SW 1271 (cell line): ENCODE measurements around the gene GRAMD2B.
"Not testable (repeated sequence)": the region's sequence is repeated elsewhere in the genome, so short reads cannot be mapped to it uniquely, and the experiment has no call there.

Experiments used
- DNase-seq, 2 experiments: peaks; one replicate each; lab custom pipeline; 2025; lab: John Stamatoyannopoulos, UW

GRAMD2B gene, protein sequence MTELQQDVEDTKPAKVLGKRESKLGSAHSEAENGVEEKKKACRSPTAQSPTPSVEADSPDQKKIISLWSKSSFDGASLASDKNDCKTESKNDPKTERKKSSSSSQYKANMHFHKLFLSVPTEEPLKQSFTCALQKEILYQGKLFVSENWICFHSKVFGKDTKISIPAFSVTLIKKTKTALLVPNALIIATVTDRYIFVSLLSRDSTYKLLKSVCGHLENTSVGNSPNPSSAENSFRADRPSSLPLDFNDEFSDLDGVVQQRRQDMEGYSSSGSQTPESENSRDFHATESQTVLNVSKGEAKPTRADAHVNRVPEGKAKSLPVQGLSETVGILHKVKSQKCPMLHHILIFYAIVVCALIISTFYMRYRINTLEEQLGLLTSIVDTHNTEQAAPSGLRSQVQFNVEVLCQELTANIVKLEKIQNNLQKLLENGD

DNA sequence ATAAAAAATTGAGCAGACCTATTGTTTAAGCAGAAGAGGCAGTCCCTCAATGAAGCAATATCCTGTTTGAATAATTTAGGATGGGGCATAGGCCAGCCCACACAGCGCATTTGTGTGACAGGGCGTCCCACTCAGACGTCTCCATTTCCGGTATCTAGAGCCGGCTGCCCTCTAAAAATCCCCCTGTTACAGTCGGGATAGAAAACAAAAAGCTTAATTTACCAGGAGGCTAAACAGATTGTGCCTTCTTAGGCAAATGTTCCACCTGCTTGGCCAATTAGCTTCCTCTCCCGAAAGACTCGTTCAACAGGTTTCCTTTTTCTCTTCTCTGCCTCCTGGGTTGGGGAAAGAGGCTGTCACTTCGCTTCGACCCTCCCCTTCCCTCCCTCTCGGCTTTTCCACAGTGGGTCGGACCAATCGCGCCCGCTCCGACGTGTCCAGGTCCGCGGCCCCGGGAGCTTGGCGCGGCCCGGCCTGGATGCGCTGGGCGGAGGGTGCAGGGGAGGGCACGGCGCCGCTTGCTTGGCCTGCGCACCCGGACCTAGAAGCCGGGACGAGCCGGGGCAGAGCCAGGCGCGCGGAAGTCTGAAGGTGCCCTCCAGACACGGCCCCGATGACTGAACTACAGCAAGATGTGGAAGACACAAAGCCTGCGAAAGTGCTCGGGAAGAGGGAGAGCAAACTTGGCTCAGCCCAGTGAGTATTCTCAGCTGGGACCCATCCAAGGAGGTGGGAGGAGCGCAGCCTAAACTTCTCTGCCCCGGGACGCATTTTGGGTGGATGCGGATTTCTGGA is at the start of gene GRAMD2B:
Gene GRAMD2B (plus strand): TSS at position 416 of the 795 bp plus-strand sequence. CDS start 198 bp downstream, at position 614.
- no peak for DNase-seq

DNA sequence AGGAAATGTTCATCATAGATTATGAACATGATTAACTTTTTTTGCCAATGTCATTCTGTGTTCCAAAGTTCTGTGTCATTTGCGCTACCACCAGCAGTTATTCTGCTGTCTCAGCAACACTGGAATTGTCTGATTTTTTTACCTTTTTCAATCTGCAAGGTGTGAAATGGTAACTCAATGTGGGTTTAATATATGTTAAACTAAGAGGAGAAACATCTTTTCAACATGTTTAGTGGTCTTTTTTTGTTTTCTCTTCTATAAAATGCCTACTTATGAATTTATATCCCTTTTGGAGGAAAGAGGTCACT is 49.1 kb upstream of the GRAMD2B start:
- DNase-seq = no peak

DNA sequence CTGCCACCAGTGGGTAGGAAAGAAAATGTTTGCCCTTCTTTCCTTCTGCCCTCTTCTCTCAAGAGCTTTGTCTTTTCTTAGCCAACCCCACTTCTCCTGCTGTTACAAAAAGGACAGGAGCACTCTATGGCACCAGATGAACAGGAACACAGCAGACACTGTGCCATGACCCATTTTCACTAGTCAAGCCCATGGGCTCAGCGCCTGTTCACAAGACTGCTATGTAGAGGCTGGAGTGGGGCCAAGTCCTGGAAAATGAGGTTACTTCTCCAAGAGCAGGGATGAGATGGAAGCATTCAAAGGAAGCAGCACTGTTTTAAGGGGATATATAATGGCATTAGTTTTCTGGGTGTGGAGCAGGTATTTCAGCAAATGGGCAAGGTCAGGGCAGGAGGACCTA is 46.8 kb upstream of the GRAMD2B start:
- no peak for DNase-seq

DNA sequence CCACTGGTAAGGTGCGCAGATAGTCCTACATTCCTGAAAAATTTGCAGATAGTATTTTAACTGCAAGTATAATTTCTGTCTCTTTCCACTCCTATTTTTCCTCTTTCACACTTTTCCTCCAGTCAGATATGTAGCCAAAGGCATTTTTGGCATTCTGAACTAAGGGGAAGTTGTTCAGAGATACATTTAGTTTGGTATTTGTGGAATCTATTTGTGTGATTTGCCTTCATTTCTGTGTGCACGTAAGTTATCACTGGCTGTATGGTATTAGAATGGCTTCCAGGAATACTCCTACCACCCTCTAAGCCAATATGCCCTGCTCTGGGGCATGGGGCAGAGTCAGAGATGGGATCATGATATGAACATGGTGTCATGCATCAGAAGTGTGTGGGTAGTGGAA is 45.8 kb upstream of the GRAMD2B start:
- no peak for DNase-seq

DNA sequence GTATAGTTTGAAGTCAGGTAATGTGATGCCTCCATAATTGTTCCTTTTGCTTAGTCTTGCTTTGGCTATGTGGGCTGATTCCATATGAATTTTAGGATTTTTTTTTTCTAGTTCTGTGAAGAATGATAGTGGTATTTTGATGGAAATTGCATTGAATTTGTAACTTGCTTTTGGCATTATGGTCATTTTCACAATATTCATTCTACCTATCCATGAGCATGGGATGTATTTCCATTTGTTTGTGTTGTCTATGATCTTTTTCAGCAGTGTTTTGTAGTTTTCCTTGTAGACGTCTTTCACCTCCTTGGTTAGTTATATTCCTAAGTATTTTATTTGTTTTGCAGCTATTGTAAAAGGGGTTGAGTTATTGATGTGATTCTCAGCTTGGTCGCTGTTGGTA is 42.9 kb upstream of the GRAMD2B start:
- not testable (repeated sequence) for DNase-seq

DNA sequence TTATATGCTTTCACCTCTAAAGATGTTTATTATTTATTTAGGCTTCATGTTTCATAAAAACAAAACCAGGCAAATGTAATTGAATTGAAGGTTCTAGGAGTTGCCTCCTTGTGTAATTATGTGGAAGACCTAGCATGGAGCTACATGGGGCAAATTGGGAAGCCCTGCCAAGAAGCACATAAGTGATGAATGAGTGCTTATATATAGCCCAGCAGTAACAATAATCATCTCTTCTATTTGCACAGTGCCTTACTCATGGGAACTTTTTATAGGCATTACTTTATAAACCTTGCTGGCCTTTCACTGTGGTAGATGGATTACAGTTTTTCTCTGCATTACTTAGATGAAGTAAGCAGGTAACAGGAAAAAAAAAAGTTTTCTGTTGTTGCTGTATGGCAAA is 40.0 kb upstream of the GRAMD2B start:
- DNase-seq = no peak

DNA sequence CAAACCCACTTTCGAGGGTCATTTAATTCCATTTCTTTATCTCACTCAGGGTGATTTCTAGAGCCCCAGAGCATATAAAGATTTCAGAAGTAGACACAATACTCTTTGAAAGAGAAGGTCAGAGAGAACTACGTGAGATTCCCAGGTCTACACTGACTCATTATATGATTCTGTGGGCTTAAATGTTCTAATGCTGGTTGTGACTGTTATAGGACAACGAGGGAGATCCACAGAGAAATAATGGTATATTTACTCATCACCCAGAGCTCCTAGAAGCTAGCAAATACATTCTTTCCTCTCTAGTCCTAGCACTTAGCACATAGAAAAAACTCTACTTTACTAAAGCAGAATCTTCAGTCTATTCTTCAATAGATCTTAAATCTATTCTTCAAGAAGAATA is 39.4 kb upstream of the GRAMD2B start:
- no peak for DNase-seq

DNA sequence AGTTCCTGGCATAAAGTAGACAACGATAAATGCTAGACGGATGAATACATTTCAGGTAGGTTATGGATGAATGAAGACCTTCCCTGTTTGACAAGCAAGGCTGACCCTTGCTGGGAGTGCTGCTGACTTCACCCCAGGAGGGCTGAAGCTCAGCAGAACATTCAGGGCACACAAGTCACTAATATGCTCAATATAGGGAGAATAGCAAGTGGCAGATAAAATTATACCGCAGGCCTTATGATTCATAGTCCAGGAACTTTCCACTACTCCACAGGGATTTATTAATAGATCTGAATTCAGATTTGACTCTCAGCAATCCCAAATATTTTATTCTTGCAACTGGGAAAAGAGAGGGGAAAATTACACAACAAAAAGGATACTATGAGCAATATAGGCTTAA is 38.2 kb upstream of the GRAMD2B start:
- DNase-seq = no peak

DNA sequence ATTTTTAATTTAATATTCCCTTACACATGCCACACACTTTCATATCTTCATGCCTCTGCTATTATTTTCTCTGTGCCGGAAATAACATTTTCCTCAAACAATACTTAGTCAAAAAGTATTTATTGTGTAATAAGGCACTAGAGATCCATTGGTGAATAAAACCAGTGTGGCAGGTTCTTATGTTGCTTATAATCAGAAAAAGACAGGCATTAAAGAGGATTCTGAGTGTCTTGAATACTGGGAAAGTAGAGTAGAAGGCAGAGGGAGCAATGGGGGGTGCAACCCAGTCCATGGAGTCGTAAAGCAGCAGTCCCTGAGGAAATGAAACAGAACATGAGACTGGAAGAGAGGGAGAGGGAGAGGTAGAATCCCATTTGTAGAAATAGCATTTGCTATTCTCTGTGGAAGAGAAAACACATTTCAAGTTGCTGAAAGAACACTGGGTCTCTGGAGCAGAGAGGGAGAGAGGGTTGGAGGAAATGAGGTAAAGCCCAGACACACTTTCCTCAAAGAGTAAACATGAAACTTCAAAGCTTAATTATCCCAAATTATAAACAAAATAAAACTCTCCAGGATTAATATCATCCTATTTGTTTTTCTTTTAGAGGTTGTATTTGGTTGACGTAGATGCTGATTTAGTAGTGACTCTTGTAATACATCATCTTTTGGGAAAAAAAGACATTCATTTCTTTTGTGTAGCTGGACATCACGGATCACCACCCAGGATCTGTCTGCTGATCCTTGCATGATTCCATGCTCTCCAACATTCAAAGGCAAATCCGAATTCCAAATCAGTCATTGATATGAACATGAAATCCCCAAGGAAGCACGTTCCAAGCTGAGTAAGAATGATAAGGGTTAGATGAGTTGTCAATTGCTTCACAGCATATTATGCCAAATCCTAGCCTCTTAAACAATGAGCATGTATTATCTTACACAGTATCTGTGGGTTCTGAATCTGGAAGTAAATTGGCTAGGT is 37.4 kb upstream of the GRAMD2B start:
- no peak for DNase-seq

DNA sequence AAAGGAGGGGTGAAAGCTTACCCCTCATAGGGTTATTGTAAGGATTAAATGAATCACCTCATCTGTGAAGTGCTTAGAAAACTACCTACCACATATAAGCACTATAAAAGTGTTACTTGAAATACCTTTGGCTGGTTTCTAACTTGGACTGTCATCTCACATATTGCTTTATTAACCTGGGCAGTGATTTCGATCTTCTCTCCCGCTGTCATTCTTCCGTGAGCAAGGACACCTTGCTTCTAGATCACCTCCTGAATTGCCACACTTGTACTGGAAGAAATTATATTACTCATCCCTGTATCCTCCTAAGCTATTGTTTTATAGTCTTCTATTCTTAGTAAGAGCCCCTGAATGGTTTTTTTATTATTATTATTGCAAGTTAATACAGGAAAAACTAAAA is 34.0 kb upstream of the GRAMD2B start:
- no peak for DNase-seq

DNA sequence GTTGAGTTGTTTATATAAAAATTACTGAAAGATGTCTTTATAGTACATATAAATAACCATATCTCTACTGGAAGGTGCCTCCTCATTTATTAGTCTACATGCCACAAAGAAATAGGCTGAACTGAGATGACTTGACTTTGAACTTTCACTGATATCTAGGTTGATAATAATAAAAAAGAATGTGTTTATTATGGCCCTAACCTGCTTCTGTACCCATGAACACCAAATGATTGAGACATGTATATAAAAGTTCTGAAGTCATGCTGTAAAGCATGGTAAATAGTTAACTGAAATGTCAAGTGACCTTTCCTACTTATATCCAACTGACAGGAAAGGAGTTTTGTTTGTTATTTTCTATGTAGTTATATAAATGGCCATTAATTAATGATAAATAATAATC is 33.2 kb upstream of the GRAMD2B start:
- DNase-seq = no peak

DNA sequence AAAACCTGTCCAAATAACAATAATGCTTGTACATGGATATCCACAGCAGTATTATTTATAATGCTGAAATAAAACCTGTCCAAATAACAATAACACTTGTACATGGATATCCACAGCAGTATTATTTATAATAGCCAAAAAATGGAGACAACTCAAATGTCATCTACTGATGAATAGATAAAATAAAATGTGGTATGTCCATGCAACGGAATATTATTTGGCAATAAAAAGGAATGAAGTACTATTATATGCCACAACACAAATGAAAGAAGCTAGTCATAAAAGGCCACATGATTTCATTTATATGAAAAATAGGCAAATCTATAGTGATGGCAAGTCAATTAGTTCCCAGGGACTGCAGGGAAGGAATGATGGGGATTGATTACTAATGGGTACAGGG is 31.8 kb upstream of the GRAMD2B start:
- no peak for DNase-seq

DNA sequence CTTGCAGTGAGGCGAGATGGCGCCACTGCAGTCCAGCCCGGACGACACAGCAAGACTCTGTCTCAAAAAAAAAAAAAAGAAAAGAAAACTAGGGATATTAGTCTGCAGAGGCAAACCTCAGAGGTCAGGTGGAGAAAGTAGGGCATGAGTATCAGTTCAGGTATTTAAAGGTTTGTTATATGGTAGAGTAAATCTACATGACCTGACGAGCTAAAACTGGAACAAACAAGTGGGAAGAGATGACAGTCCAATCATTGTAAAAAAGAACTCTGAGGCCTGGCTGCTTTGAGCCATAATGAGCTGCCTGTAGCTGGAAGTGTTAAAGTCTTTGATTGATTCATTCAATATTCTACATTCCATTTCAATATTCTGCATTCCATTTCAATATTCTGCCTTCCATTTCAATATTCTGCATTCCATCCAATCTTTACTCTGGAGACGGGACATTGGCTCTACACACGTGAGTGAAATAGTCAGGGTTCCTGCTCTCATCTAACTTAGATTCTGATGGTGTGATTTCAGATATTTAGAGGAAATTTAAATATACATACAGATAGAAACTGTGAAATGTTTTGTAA is 28.9 kb upstream of the GRAMD2B start:
- no peak for DNase-seq

DNA sequence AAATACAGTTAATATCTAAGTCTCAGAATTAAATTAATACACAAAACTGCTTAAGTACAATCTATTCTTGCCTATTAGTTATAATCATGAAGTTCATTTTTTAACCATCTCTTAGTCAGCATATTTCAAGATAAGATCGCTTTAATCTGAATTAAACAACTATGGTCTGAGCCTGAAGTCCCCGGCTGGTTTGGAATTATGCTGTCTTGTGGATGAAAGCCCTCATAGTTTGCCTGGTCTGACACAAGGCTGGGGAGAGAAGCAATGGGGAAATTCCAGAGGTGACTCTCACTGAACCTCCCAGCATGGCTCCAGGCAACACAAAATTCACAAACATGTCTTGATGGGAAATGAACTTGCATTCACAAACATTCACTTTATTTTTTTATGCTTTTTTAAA is 28.0 kb upstream of the GRAMD2B start:
- no peak for DNase-seq

DNA sequence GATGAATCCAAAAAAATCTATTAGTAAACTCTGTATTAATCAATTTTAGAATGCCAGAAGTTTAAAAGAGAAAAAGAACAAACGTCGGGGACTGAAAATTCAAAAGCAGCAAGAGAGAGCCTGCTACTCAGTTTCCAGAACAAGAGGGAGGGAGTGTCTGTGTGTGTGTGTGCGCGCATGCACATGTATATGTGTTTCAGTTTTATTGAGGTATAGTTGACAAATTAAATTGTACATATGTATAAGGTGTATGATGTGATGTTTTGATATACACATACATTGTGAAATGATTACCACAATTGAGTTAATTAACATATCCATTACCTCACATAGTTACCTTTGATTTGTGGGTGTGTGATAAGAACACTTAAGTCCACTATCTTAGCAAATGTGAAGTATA is 27.6 kb upstream of the GRAMD2B start:
- DNase-seq = no peak

DNA sequence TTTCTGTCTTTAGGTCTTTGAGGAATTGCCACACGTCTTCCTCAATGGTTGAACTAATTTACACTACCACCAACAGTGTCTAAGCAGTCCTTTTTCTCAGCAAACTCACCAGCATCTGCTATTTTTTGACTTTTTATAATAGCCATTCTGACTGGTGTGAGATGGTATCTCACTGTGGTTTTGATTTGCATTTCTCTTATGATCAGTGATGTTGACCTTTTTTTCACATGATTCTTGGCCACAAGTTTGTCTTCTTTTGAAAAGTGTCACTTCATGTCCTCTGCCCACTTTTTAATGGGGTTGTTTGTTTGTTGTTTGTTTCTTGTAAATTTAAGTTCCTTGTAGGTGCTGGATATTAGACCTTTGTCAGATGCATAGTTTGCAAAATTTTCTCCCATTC is 26.5 kb upstream of the GRAMD2B start:
- not testable (repeated sequence) for DNase-seq

DNA sequence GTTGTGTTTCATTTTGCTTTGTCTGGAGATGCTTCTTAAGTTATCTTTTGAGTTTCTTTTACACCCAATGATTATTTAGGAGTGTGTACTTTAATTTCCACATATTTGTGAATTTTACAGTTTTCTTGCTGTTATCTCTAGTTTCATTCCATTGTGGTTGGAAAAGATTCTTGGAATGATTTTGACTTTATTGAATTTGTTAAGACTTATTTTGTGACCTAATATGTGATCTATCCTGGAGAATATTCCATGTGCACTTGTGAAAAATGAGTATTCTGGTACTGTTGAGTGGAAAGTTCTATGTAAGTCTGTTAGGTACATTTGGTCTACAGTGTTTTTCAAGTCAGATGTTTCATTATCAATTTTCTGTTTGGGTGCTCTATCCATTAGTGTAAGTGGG is 24.4 kb upstream of the GRAMD2B start:
- no peak for DNase-seq

DNA sequence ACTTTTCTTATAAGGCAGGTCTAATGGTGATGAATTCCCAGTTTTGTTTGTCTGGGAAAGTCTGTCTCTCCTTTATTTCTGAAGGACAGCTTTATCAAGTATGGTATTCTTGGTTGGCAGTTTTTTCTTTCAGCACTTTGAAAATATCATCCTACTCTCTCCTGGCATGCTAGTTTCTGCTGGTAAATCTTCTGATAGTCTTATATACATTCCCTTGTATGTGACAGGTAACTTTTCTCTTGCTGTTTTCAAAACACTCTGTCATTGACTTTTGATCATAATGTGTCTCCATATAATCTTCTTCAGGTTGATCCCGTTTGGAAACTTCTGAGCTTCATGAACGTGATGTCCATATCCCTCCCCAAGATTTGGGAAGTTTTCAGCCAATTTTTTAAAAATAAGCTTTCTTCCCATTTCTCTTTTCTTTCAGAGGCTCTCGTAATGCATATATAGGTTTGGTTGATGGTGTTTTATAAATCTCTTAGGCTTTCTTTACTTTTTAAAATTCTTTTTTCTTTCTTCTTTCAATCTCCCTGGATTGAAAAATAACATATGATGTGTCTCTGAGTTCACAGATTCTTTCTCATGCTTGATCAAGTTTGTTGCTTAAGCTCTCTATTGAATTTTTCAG is 22.5 kb upstream of the GRAMD2B start:
- no peak for DNase-seq

DNA sequence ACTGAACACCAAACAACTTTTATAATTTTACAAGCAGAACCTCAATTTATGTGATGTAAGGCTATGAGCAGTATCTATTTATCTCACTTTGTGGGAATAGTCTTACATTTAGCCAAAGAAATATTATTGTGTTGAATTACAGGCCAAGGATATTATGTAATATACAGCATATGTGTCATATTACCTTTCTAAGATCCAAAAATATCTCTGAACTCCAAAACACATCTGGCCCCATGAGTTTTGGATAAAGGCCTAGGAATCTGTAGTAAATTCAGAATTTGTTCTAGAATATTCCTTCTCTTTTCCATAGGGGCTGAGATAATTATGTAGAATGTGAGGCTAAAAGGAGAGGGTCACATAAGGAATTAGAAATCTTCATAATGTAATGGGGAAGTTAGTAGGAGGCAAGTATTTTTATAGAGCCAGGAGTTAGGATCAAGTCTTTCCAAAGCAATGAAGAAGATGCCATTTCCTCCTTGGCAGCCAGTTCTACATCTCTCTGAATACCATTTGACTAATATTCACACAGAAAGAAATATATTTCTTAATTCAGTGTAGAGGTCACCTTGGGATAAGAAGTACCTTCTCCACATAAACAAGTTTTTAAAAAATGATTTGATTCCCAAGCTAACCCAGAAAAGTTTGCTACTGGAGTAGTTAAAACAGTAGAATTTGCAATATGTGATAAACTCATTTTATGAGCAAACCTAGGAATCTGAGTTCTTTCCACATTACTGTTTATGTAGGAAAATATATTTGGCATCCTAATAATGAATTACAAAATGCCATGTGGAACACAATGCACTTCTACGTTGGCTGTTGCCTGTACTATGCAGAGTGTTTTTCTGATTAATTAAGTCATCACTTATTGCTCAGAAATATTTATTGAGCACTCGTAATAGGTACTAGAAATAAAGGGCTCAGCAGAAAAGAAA is 20.3 kb upstream of the GRAMD2B start:
- DNase-seq = no peak

DNA sequence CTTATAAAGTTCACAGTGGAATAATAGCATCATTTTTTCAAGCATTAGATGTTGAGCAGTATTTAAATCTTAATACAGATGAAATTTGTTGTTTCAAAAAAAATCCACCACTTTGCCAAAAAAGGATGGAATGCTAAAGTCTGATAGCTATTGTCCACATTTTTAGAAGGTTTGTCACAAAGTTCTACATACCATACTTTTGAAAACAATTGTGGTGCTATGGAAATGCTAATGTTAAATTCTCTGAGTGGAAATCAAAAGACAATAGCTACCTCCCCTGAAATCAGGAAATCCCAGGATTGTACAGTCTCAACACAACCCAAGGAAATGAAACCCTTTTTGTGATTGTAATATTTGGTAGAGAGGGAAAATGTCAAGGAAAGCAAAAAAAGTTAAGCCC is 19.3 kb upstream of the GRAMD2B start:
- DNase-seq = no peak
